ENCODE measurements around the gene AXIN2. TPM values are rescaled to one million over a fixed set of nuclear protein-coding genes. Genes with fewer than 3 reads are reported as not detected.

The AXIN2 gene
- 208 TPM for polyA plus RNA-seq (2013, experiment 1 of 4)
- polyA plus RNA-seq (2013, experiment 2 of 4) = 212 TPM
- 156 TPM for polyA plus RNA-seq (2013, experiment 3 of 4)
- 171 TPM for polyA plus RNA-seq (2013, experiment 4 of 4)

GRCh38 chr17:65561452-65562205 is at the start of gene AXIN2:
Gene AXIN2 (minus strand): TSS chr17:65561648. CDS start chr17:65558620, 3,028 bp downstream.
- no peaks in the 10 kb centered on the region for H3K27me3 ChIP-seq (ENCODE audit: control insufficient read depth, insufficient read depth, low read length, poor library complexity, severe bottlenecking)
- no peaks in the 10 kb centered on the region for H3K36me3 ChIP-seq (ENCODE audit: control insufficient read depth, insufficient read depth, low read length)
- WGBS, 2 experiments = 2% methylated on average over 65 of the region's 65 CpGs
- H3K9me3 ChIP-seq (ENCODE audit: control insufficient read depth, low read length) = no peaks in the 10 kb centered on the region
- H3K27ac ChIP-seq (ENCODE audit: insufficient read depth, low read depth, low read length, poor library complexity, severe bottlenecking) = peak within 1 kb of the TSS; percentile 98
- peak within 1 kb of the TSS; percentile 16 for H3K4me3 ChIP-seq (ENCODE audit: insufficient read depth, low read depth, low read length)
- peaks cover 20% of the 10 kb centered on the region for H3K4me1 ChIP-seq (ENCODE audit: control insufficient read depth, insufficient read depth, low read length)

- Histone ChIP-seq H3K4me1 (ENCODE audit: control insufficient read depth, insufficient read depth, low read length) (no peaks in the 10 kb centered on the region), H3K36me3 (ENCODE audit: control insufficient read depth, insufficient read depth, low read length) (no peaks in the 10 kb centered on the region), H3K4me3 (ENCODE audit: insufficient read depth, low read depth, low read length) (no peak overlapping the region), H3K27ac (ENCODE audit: insufficient read depth, low read depth, low read length, poor library complexity, severe bottlenecking) (no peak overlapping the region), H3K9me3 (ENCODE audit: control insufficient read depth, low read length) (no peaks in the 10 kb centered on the region), H3K27me3 (ENCODE audit: control insufficient read depth, insufficient read depth, low read length, poor library complexity, severe bottlenecking) (no peaks in the 10 kb centered on the region)
- 81 to 98% methylated on average over 2 of the region's 2 CpGs for WGBS, 2 experiments
Measured at GRCh38 chr17:65609749-65610148, 48.3 kb upstream of the AXIN2 start.

GRCh38 chr17:65609286-65609685 is 47.8 kb upstream of the AXIN2 start:
- H3K27ac ChIP-seq (ENCODE audit: insufficient read depth, low read depth, low read length, poor library complexity, severe bottlenecking) = no peak overlapping the region
- WGBS, 2 experiments = 98 to 100% methylated on average over 2 of the region's 2 CpGs
- no peaks in the 10 kb centered on the region for H3K4me1 ChIP-seq (ENCODE audit: control insufficient read depth, insufficient read depth, low read length)
- H3K27me3 ChIP-seq (ENCODE audit: control insufficient read depth, insufficient read depth, low read length, poor library complexity, severe bottlenecking) = no peaks in the 10 kb centered on the region
- no peaks in the 10 kb centered on the region for H3K9me3 ChIP-seq (ENCODE audit: control insufficient read depth, low read length)
- H3K36me3 ChIP-seq (ENCODE audit: control insufficient read depth, insufficient read depth, low read length) = no peaks in the 10 kb centered on the region
- H3K4me3 ChIP-seq (ENCODE audit: insufficient read depth, low read depth, low read length) = no peak overlapping the region

- WGBS, 2 experiments = 71 to 76% methylated on average over 4 of the region's 4 CpGs
- Histone ChIP-seq H3K9me3 (ENCODE audit: control insufficient read depth, low read length) (no peaks in the 10 kb centered on the region), H3K36me3 (ENCODE audit: control insufficient read depth, insufficient read depth, low read length) (no peaks in the 10 kb centered on the region), H3K4me1 (ENCODE audit: control insufficient read depth, insufficient read depth, low read length) (peaks cover 20% of the 10 kb centered on the region), H3K27ac (ENCODE audit: insufficient read depth, low read depth, low read length, poor library complexity, severe bottlenecking) (no peak overlapping the region), H3K4me3 (ENCODE audit: insufficient read depth, low read depth, low read length) (no peak overlapping the region), H3K27me3 (ENCODE audit: control insufficient read depth, insufficient read depth, low read length, poor library complexity, severe bottlenecking) (no peaks in the 10 kb centered on the region)
Measured at GRCh38 chr17:65604070-65604469, 42.6 kb upstream of the AXIN2 start.

- Histone ChIP-seq H3K36me3 (ENCODE audit: control insufficient read depth, insufficient read depth, low read length) (no peaks in the 10 kb centered on the region), H3K27me3 (ENCODE audit: control insufficient read depth, insufficient read depth, low read length, poor library complexity, severe bottlenecking) (no peaks in the 10 kb centered on the region), H3K27ac (ENCODE audit: insufficient read depth, low read depth, low read length, poor library complexity, severe bottlenecking) (no peak overlapping the region), H3K9me3 (ENCODE audit: control insufficient read depth, low read length) (no peaks in the 10 kb centered on the region), H3K4me3 (ENCODE audit: insufficient read depth, low read depth, low read length) (no peak overlapping the region), H3K4me1 (ENCODE audit: control insufficient read depth, insufficient read depth, low read length) (peaks cover 20% of the 10 kb centered on the region)
- 95 to 98% methylated on average over 2 of the region's 2 CpGs for WGBS, 2 experiments
Measured at GRCh38 chr17:65601881-65602280, 40.4 kb upstream of the AXIN2 start.

- Histone ChIP-seq H3K9me3 (ENCODE audit: control insufficient read depth, low read length) (no peaks in the 10 kb centered on the region), H3K36me3 (ENCODE audit: control insufficient read depth, insufficient read depth, low read length) (no peaks in the 10 kb centered on the region), H3K4me3 (ENCODE audit: insufficient read depth, low read depth, low read length) (no peak overlapping the region), H3K27ac (ENCODE audit: insufficient read depth, low read depth, low read length, poor library complexity, severe bottlenecking) (no peak overlapping the region), H3K27me3 (ENCODE audit: control insufficient read depth, insufficient read depth, low read length, poor library complexity, severe bottlenecking) (no peaks in the 10 kb centered on the region), H3K4me1 (ENCODE audit: control insufficient read depth, insufficient read depth, low read length) (peaks cover 20% of the 10 kb centered on the region)
- WGBS, 2 experiments = 15 to 41% methylated on average over 1 of the region's 1 CpG
Measured at GRCh38 chr17:65601145-65601544, 39.7 kb upstream of the AXIN2 start.

GRCh38 chr17:65600518-65600917 is 39.1 kb upstream of the AXIN2 start:
- H3K27ac ChIP-seq (ENCODE audit: insufficient read depth, low read depth, low read length, poor library complexity, severe bottlenecking) = no peak overlapping the region
- no peaks in the 10 kb centered on the region for H3K27me3 ChIP-seq (ENCODE audit: control insufficient read depth, insufficient read depth, low read length, poor library complexity, severe bottlenecking)
- H3K4me1 ChIP-seq (ENCODE audit: control insufficient read depth, insufficient read depth, low read length) = peaks cover 23% of the 10 kb centered on the region
- H3K4me3 ChIP-seq (ENCODE audit: insufficient read depth, low read depth, low read length) = no peak overlapping the region
- H3K36me3 ChIP-seq (ENCODE audit: control insufficient read depth, insufficient read depth, low read length) = no peaks in the 10 kb centered on the region
- WGBS, 2 experiments = 70 to 90% methylated on average over 1 of the region's 1 CpG
- no peaks in the 10 kb centered on the region for H3K9me3 ChIP-seq (ENCODE audit: control insufficient read depth, low read length)

- H3K27me3 ChIP-seq (ENCODE audit: control insufficient read depth, insufficient read depth, low read length, poor library complexity, severe bottlenecking) = no peaks in the 10 kb centered on the region
- H3K4me1 ChIP-seq (ENCODE audit: control insufficient read depth, insufficient read depth, low read length) = peaks cover 32% of the 10 kb centered on the region
- no peaks in the 10 kb centered on the region for H3K9me3 ChIP-seq (ENCODE audit: control insufficient read depth, low read length)
- H3K36me3 ChIP-seq (ENCODE audit: control insufficient read depth, insufficient read depth, low read length) = no peaks in the 10 kb centered on the region
- H3K27ac ChIP-seq (ENCODE audit: insufficient read depth, low read depth, low read length, poor library complexity, severe bottlenecking) = no peak overlapping the region
- no peak overlapping the region for H3K4me3 ChIP-seq (ENCODE audit: insufficient read depth, low read depth, low read length)
- 81 to 88% methylated on average over 5 of the region's 5 CpGs for WGBS, 2 experiments
Measured at GRCh38 chr17:65599650-65600049, 38.2 kb upstream of the AXIN2 start.

- Histone ChIP-seq H3K36me3 (ENCODE audit: control insufficient read depth, insufficient read depth, low read length) (no peaks in the 10 kb centered on the region), H3K27me3 (ENCODE audit: control insufficient read depth, insufficient read depth, low read length, poor library complexity, severe bottlenecking) (no peaks in the 10 kb centered on the region), H3K9me3 (ENCODE audit: control insufficient read depth, low read length) (no peaks in the 10 kb centered on the region), H3K4me1 (ENCODE audit: control insufficient read depth, insufficient read depth, low read length) (peaks cover 41% of the 10 kb centered on the region), H3K27ac (ENCODE audit: insufficient read depth, low read depth, low read length, poor library complexity, severe bottlenecking) (no peak overlapping the region), H3K4me3 (ENCODE audit: insufficient read depth, low read depth, low read length) (no peak overlapping the region)
- 93 to 95% methylated on average over 1 of the region's 1 CpG for WGBS, 2 experiments
Measured at GRCh38 chr17:65598746-65599145, 37.3 kb upstream of the AXIN2 start.

- peaks cover 33% of the 10 kb centered on the region for H3K4me1 ChIP-seq (ENCODE audit: control insufficient read depth, insufficient read depth, low read length)
- no peaks in the 10 kb centered on the region for H3K9me3 ChIP-seq (ENCODE audit: control insufficient read depth, low read length)
- no peaks in the 10 kb centered on the region for H3K36me3 ChIP-seq (ENCODE audit: control insufficient read depth, insufficient read depth, low read length)
- H3K27me3 ChIP-seq (ENCODE audit: control insufficient read depth, insufficient read depth, low read length, poor library complexity, severe bottlenecking) = no peaks in the 10 kb centered on the region
- peak overlapping the region; percentile 88 for H3K27ac ChIP-seq (ENCODE audit: insufficient read depth, low read depth, low read length, poor library complexity, severe bottlenecking)
- H3K4me3 ChIP-seq (ENCODE audit: insufficient read depth, low read depth, low read length) = no peak overlapping the region
- 73 to 79% methylated on average over 3 of the region's 4 CpGs for WGBS, 2 experiments
Measured at GRCh38 chr17:65595071-65595656, 33.7 kb upstream of the AXIN2 start.
